ENCODE measurements around the gene MICAL3. TPM values are rescaled to one million over a fixed set of nuclear protein-coding genes. Genes with fewer than 3 reads are reported as not detected.

The MICAL3 gene
- total and polyA plus RNA-seq, 9 of the 15 experiments (the other 6 are each of a cell fraction or from before 2014, with no cell fraction given): 0.53 to 32.1 (median 12.3) TPM

DNA sequence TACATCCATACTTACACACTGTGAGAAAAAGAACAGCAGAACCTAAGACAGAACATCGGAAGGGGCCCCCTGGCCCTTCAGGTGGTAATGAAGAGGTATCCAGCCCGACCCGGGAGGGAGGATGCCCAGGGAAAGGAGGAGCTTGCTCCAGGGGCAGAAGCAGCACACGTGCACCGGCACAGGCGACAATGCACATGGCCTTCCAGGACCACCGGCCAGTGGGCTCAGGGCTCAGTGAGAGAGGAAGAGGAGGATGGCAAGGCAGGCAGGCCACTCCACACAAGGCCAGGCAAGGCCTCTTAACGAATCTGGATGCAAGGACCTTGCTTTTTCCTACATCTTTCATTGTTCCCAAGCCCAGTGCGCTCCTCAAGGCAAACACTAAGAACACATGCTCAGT is 52.6 kb downstream of the MICAL3 start:
- Histone ChIP-seq H2AFZ (ENCODE audit: low read depth, low read length) (no peak overlapping the region), H3K4me3 (no peak overlapping the region), H3K4me2 (ENCODE audit: insufficient read depth, low read length) (no peak overlapping the region), H4K20me1 (replicated peaks; ENCODE audit: control insufficient read depth, insufficient read depth, low read length) (peaks cover 5% of the 10 kb centered on the region; the same call in 1 of the 2 replicates), H3K4me1 (replicated peaks in 1 of 2; ENCODE audit: control insufficient read depth in 2 of 2, insufficient read depth in 2 of 2, low read length in 2 of 2) (peaks cover 18 to 25% of the 10 kb centered on the region in 2 experiments), H3K36me3 (ENCODE audit: control insufficient read depth, insufficient read depth, low read length) (peaks cover 2% of the 10 kb centered on the region; the same call in 1 of the 3 replicates), H3K9me1 (ENCODE audit: control insufficient read depth, insufficient read depth, low read length) (peaks cover 7% of the 10 kb centered on the region), H3K9ac (ENCODE audit: insufficient read depth in 1 of 2, low read depth in 2 of 2, low read length in 2 of 2) (no peak overlapping the region), H3K27me3 (ENCODE audit: control insufficient read depth in 2 of 2, insufficient read depth in 2 of 2, low read length in 2 of 2) (no peaks in the 10 kb centered on the region), H3K79me2 (ENCODE audit: control insufficient read depth, insufficient read depth, low read length) (peaks cover 13% of the 10 kb centered on the region), H3K9me3 (replicated peaks; ENCODE audit: control insufficient read depth, insufficient read depth, low read depth, low read length) (no peaks in the 10 kb centered on the region), H3K27ac (ENCODE audit: extremely low read depth, low read depth, low read length) (no peak overlapping the region)
- 68% methylated on average over 9 of the region's 9 CpGs for WGBS (ENCODE audit: insufficient coverage, low coverage, missing lambda C conversion rate)
- in situ Hi-C loops (cut with MboI): no loop called here
- FAIRE-seq: no peak
- intact Hi-C loops (cut with micrococcal nuclease): no loop called here
- ChIA-PET POLR2A (interaction anchor here (0.6 to 2.2 kb wide), 4 partner anchors 9 to 127 kb away, joined by 3 to 11 read pairs (median 4); no protein-coding TSS in a partner anchor), CTCF (ENCODE audit: low intra/inter-chr PET ratio) (no interaction called here)
- no peak for DNase-seq (ENCODE audit: extremely low read depth in 1 of 4, low spot score in 3 of 4)
- no TSS peak for BruUV-seq (replicated peaks)
- ATAC-seq: no peak
- no peak for TF ChIP-seq HNRNPH1 (optimal IDR thresholded peaks at IDR 0.05; ENCODE audit: low read depth, low read length)
- TF ChIP-seq, protein P1, sequence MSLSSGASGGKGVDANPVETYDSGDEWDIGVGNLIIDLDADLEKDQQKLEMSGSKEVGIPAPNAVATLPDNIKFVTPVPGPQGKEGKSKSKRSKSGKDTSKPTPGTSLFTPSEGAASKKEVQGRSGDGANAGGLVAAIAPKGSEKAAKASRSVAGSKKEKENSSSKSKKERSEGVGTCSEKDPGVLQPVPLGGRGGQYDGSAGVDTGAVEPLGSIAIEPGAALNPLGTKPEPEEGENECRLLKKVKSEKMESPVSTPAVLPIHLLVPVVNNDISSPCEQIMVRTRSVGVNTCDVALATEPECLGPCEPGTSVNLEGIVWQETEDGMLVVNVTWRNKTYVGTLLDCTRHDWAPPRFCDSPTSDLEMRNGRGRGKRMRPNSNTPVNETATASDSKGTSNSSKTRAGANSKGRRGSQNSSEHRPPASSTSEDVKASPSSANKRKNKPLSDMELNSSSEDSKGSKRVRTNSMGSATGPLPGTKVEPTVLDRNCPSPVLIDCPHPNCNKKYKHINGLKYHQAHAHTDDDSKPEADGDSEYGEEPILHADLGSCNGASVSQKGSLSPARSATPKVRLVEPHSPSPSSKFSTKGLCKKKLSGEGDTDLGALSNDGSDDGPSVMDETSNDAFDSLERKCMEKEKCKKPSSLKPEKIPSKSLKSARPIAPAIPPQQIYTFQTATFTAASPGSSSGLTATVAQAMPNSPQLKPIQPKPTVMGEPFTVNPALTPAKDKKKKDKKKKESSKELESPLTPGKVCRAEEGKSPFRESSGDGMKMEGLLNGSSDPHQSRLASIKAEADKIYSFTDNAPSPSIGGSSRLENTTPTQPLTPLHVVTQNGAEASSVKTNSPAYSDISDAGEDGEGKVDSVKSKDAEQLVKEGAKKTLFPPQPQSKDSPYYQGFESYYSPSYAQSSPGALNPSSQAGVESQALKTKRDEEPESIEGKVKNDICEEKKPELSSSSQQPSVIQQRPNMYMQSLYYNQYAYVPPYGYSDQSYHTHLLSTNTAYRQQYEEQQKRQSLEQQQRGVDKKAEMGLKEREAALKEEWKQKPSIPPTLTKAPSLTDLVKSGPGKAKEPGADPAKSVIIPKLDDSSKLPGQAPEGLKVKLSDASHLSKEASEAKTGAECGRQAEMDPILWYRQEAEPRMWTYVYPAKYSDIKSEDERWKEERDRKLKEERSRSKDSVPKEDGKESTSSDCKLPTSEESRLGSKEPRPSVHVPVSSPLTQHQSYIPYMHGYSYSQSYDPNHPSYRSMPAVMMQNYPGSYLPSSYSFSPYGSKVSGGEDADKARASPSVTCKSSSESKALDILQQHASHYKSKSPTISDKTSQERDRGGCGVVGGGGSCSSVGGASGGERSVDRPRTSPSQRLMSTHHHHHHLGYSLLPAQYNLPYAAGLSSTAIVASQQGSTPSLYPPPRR (CRISPR knock-in tag; IDR thresholded peaks at IDR 0.05; ENCODE audit: borderline replicate concordance): no peak
- TF ChIP-seq, protein P2, sequence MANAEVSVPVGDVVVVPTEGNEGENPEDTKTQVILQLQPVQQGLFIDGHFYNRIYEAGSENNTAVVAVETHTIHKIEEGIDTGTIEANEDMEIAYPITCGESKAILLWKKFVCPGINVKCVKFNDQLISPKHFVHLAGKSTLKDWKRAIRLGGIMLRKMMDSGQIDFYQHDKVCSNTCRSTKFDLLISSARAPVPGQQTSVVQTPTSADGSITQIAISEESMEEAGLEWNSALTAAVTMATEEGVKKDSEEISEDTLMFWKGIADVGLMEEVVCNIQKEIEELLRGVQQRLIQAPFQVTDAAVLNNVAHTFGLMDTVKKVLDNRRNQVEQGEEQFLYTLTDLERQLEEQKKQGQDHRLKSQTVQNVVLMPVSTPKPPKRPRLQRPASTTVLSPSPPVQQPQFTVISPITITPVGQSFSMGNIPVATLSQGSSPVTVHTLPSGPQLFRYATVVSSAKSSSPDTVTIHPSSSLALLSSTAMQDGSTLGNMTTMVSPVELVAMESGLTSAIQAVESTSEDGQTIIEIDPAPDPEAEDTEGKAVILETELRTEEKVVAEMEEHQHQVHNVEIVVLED (CRISPR knock-in tag; IDR thresholded peaks at IDR 0.05): no peak
- TF ChIP-seq KLF13 (tag; IDR thresholded peaks at IDR 0.05; ENCODE audit: borderline replicate concordance, low read depth): no peak
- no peak for TF ChIP-seq ETS2 (tag; IDR thresholded peaks at IDR 0.05; ENCODE audit: borderline replicate concordance, poor library complexity, severe bottlenecking)
- TF ChIP-seq FOXK1 (CRISPR knock-in tag; IDR thresholded peaks at IDR 0.05; ENCODE audit: borderline replicate concordance): no peak
- TF ChIP-seq RBM17 (IDR thresholded peaks at IDR 0.05; ENCODE audit: borderline replicate concordance, low read depth, low read length): no peak

Data from K562 (cell line).